ENCODE measurements around the gene DLK2.
A peak's percentile ranks its signal among the peaks of the same experiment; 100 is the strongest.
"Not testable (repeated sequence)": the region's sequence is repeated elsewhere in the genome, so short reads cannot be mapped to it uniquely, and the experiment has no call there.

Gene DLK2

DNA sequence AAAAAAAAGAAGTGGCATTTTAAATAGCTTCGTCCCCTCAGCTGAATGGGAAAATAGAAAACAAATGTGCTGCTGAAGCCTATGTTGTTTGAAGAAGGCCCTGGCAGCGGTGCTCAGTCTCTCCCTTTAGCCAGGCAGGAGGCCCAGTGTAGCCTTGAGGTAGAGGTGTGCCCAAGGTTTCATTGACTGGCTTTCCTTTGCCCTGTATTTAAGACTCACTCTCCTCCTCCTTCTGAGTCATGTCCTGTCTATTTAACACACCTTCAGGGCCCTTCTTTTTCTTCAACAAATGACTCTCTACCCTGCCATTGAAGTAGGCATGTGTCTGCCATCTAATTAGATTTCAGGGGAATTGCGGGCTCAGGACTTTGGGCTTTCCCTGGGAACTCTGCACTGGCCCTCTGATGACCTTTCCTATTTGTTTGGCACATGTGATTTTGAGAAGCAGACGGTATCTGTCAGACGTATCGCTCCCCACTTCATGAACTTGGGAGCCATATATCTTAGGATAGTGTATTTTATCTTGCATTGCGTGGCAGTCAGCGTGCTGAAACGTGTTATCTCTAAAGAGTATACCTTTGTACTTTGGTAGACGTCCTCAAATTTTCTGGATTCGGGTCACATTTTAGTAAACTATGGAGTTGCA, 26.4 kb upstream of the DLK2 start:
- DNase-seq (ENCODE audit: low read depth in 2 of 2), result no peak

GRCh38 chr6:43481075-43481474, 25.7 kb upstream of the DLK2 start:
- no peak for DNase-seq (ENCODE audit: low read depth in 2 of 2)

- DNase-seq (ENCODE audit: low read depth in 2 of 2), result no peak
These were observed 22.6 kb upstream of the DLK2 start for GRCh38 chr6:43478008-43478372.

DNA sequence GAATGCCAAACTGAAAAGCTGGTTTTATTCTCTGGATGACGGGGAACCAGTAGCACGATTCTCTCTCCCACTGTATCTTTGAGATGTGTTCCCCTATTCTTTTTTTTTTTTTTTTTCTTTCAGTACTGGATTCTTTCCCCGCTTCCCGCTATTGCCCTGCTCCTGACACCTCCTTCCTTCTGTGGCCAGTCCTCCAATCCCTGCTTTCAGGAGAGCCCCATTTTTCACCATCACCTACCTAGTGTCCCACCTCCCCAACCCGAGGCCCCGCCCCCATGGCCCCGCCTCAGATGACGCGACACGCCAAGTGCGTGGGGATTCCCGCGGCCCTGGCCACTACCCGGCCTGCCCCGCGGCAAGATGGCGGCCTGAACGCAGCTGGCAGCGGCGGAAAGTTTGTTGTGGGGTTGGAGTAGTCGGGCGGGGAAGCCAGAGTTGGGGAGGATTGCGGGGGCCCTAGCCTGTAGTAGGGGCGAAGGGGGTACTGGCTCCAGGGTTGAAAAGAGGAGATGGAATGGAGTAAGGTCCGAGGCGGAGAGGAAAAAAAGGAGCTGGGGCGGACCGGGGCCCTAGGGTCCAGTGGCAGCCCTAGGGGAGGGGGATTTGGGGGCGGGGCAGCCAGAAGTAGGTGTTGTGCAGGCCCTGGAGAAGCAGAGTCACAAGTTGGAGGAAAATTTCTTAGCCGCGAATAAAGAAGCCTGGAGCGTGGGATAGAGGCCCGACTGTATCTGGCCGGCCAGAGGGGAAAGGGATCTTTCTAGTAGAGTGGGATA, 22.1 kb upstream of the DLK2 start, which contains the start of gene TJAP1:
TJAP1 (plus strand) TSS at position 336 of the 773 bp plus-strand sequence. CDS start 21,432 bp downstream, outside the sequence.
- DNase-seq (ENCODE audit: low read depth in 2 of 2), result peak; percentile 92 to 93

DNA sequence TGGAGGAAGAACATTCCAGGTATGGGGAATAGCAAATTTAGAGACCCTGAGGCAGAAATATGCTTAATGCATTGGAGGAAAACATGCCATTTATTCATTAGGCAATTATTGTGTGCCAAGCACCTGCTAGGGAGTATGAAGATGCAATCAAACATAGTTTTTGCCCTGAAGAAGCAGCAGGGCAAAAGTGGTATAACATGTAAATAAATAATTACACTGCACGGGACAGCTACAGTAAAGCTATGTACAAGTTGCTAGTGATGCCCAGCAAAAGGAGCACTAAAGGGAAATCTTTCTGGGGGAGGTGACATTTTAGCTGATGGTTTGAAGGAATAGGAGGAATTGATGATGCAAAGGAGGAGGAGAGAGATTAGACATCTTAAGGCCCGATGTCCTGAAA, 21.4 kb upstream of the DLK2 start:
- DNase-seq (ENCODE audit: low read depth in 2 of 2), result no peak

DNA sequence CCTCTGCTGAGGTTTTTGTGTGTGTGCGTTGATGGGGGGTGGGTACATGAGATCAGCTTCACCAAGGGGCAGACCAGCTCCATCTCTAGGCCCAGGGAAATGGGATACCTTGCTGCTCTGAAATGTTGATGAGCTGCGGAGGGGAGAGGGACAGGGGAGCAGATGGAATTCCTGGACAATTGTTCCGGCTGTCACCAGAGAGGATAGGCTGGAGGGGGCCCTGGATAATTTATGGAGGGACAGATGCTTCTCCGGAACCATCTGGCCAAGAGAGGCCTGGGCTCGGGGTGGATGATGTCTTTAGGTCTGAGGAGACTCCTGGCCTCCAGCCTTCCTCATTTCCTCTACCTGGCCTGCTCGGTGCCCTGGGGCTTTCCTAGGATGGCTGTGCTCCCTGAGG, 20.2 kb upstream of the DLK2 start:
- DNase-seq (ENCODE audit: low read depth in 2 of 2), result no peak

GRCh38 chr6:43472515-43472914, 17.2 kb upstream of the DLK2 start:
- no peak for DNase-seq (ENCODE audit: low read depth in 2 of 2)

GRCh38 chr6:43471399-43471798, 16.1 kb upstream of the DLK2 start:
- DNase-seq (ENCODE audit: low read depth in 2 of 2), result no peak

DNA sequence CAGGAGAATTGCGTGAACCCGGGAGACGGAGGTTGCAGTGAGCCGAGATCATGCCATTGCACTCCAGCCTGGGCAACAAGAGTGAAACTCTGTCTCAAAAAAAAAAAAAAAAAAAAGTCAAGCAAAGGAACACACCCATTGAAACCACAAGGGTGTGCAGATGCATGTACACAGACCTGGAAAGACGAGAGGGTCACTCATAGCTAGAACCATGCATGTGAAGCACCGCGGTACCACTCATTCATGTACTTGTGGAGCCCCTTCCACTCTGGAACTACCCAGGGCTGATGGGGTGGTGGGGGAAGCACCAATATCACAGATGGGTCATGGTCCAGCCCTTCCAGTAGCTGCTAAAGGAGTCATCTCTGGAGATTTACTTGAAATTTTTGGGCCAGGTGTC, 14.6 kb upstream of the DLK2 start:
- no peak for DNase-seq (ENCODE audit: low read depth in 2 of 2)

DNA sequence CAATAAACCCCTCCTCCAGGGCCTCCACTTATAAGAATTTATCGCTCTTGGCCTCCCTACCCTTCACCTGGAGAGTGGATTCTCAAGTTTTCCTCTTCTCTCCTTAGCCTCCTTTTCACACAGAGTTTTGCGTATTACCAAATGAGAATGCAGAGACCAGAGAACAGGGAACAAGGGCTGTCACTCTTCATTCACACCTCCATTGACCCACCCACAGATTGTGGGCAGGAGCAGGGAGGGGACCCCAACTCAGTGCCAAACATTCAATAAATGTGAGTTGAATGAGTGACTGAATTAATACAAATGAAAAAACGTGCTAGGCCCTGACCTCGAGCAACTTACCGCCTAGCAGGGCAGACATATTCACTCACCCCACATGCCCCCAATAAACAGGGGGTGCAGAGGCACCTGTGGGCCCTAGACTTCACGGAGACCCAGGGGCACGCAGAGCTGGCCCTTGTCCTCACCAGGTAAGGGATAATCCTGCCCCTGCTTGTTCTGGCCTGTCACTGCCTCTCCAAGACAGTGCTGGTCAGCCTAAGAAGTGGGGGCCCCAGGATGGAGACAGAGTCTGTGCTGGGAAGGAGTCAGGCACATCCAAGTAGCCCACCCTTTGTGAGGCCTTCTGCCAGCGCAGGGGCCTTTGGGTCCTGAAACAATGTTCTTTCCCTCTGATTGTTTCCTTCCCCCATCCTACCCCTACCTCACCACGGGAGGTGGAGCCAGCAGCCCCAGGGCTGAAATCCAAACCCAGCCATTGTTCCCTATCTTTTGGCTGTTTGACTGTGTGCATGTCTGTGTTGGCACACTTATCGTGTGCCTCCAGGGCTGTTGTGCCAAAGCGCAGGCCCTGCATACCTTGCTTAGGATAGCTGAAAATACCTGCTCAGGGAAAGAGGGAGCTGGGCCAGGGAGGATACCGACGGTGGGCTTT, 13.7 kb upstream of the DLK2 start:
- DNase-seq (ENCODE audit: low read depth in 2 of 2), result no peak

- DNase-seq (ENCODE audit: low read depth in 2 of 2), result no peak
These were observed 12.9 kb upstream of the DLK2 start for GRCh38 chr6:43468240-43468639.

- no peak for DNase-seq (ENCODE audit: low read depth in 2 of 2)
These were observed 12.4 kb upstream of the DLK2 start for GRCh38 chr6:43467752-43468151.

GRCh38 chr6:43467265-43467664, 11.9 kb upstream of the DLK2 start:
- DNase-seq (ENCODE audit: low read depth in 2 of 2), result not testable (repeated sequence)

GRCh38 chr6:43465948-43466347, 10.6 kb upstream of the DLK2 start:
- no peak for DNase-seq (ENCODE audit: low read depth in 2 of 2)

GRCh38 chr6:43464337-43464736, 9.0 kb upstream of the DLK2 start:
- no peak for DNase-seq (ENCODE audit: low read depth in 2 of 2)

DNA sequence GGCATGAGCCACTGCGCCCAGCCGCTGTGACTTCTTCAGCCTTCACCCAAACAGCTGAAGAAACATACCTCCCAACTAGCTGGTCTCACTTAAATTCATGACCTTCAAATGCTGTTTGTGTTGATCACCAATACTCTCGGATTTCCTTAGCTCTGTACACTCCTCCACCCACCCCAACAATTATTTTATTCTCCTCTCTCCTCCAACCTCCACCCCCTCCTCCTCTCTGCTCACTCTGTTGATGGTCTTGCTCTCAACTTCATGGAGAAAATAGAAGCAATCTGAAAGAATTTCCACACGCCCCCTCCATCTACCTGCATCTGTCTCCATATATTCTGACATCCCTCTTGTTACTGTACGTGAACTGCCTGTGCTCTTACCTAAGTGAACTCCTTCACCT, 6.6 kb upstream of the DLK2 start:
- DNase-seq (ENCODE audit: low read depth in 2 of 2), result no peak

DNA sequence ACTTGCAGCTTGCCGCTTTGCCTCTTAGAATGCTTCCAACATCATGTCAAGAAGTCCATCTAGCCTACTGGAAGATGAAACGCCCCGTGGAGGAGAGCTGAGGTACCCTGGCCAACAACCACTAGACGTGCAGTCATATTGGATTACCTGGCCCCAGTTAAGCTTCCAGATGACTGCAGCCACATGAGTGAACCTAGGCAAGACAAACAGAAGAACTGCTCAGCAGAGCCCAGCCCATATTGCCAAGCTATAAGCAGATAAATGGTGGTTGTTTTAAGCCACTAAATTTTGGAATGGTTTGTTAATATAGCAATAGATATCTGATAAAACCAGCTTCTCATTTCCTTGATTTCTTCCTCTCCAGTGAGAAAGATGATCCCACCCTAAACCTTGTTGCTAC, 4.7 kb upstream of the DLK2 start:
- no peak for DNase-seq (ENCODE audit: low read depth in 2 of 2)

GRCh38 chr6:43459535-43459934, 4.2 kb upstream of the DLK2 start:
- no peak for DNase-seq (ENCODE audit: low read depth in 2 of 2)

DNA sequence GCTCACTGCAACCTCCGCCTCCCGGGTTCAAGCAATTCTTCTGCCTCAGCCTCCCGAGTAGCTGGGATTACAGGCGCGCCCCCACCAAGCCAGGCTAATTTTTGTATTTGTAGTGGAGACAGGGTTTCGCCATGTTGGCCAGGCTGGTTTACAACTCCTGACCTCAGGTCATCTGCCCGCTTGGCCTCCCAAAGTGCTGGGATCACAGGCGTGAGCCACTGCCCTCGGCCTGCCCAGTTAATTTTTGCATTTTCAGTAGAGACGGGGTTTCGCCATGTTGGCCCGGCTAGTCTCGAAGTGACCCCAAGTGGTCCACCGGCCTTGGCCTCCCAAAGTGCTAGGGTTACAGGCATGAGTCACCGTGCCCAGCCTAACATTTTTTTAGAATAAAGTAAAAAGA, 2.8 kb upstream of the DLK2 start:
- not testable (repeated sequence) for DNase-seq (ENCODE audit: low read depth in 2 of 2)

DNA sequence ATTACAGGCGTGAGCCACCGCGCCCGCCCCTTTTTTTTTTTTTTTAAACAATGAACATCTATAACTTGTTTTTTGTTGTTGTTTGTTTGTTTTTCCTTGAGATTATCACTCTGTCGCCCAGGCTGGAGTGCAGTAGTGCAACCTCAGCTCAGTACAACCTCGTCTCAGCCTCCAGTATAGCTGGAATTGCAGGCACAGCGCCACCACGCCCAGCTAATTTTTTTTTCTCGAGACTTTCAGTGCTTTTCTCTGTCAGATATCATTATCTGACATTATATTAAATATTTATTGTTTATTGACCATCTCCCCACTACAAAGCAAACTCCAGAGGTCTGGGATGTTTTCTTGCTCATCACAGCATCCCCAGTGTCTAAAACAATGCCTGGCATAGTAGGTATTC, 2.3 kb upstream of the DLK2 start:
- DNase-seq (ENCODE audit: low read depth in 2 of 2), result no peak

- peak in 1 of 2 donors; percentile 21 for DNase-seq (ENCODE audit: low read depth in 2 of 2)
These were observed 435 bp downstream of the DLK2 start for GRCh38 chr6:43454696-43455530.
